Activated naive CD4-positive, alpha-beta T cell treated with anti-CD3 and anti-CD28 coated beads, Interleukin-2, amount 50 U/mL, for 24 hours (primary cell): ENCODE data around the gene ZNF701.
"Not testable (repeated sequence)": the region's sequence is repeated elsewhere in the genome, so short reads cannot be mapped to it uniquely, and the experiment has no call there.

Experiments
- H3K27ac Mint-ChIP-seq: one replicate; pipeline ENCODE4 v1.8.0; 2021; ENCODE audit warnings: mild to moderate bottlenecking, mixed read lengths
- H3K27me3 Mint-ChIP-seq: one replicate; pipeline ENCODE4 v1.8.0; 2021; ENCODE audit warnings: mixed read lengths
- H3K36me3 Mint-ChIP-seq: one replicate; pipeline ENCODE4 v1.8.0; 2021; ENCODE audit warnings: mixed read lengths
- H3K4me1 Mint-ChIP-seq: one replicate; pipeline ENCODE4 v1.8.0; 2021; ENCODE audit warnings: mixed read lengths
- H3K4me3 Mint-ChIP-seq: one replicate; pipeline ENCODE4 v1.8.0; 2021; ENCODE audit warnings: mild to moderate bottlenecking, mixed read lengths
- H3K9me3 Mint-ChIP-seq: one replicate; pipeline ENCODE4 v1.8.0; 2021; ENCODE audit warnings: mixed read lengths

Gene ZNF701

DNA sequence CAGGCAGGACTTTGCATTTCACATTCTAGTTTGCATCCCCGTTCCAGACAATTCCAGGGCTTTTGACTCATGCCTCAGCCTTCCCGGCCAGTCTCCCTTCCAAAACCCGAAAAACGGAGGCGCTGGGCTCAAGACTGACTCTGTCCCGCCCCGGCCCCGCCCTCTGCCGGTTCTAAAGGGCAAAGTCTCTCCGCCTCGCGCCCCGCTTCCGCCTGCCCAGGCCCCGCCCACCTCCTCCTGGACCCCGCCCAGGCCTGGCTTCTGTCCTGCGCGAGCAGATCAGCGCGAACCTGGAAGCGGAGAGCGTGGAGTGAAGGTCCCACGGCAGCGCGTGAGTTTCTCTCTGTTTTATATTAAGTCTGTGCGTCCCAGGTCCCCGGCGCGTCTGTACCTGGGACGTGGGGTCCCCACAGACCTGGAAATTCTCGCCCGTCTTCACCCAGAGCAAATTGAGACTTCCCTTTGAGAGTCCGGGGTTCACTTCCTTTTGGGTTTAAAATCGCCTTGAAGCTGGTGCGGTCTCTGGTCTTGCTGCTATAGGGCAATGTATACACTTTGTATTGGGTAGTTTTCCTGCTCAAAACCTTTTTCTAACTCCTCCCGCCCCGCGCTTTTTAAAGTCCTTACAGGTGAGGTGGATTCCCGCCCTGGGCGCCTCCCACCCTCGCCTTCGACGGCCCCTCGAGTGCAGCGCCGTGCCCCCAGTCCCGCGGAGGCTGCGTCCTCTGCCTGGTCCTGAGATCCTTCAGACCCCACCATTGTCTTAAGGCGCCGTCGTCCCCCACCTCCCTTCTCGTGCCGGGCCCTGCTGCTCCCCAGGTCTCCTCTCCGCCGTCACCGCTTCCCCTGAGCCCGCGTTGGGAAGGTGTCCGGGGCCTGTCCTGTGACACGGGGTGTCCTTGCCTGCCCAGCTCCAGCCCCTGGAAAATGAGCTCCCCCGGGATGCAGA lies 31.2 kb downstream of the ZNF701 start:
- H3K36me3 Mint-ChIP-seq, result peaks cover 35% of the 10 kb centered on the region
- peaks cover 16% of the 10 kb centered on the region for H3K9me3 Mint-ChIP-seq
- H3K4me3 Mint-ChIP-seq, result peak overlapping the region; percentile 90

DNA sequence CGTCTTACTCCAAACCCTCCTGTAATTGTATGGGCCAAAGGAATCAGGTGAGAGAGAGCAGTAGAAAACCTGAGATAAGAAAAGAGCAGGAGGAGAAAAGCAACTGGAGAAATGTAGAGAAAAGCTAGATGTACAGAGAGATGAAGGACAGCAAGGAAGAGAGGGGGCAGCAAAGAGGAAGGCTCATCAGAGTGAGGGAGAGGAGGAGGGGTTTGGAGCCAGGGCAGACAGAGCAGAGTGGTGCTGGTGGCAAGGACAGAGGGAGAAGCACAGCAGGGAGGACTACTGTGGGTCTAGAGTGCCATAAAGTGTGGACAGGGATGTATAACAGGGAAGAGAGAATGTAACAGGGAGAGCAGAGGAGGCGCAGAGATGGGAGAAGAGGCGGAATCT lies 31.9 kb downstream of the ZNF701 start:
- H3K4me1 Mint-ChIP-seq, result peaks cover 28% of the 10 kb centered on the region
- peak overlapping the region; percentile 48 for H3K27ac Mint-ChIP-seq
- H3K36me3 Mint-ChIP-seq, result peaks cover 34% of the 10 kb centered on the region

More for the DNA sequence above, 31.2 kb downstream of the ZNF701 start:
- no peaks in the 10 kb centered on the region for H3K27me3 Mint-ChIP-seq
- peaks cover 28% of the 10 kb centered on the region for H3K4me1 Mint-ChIP-seq
- H3K27ac Mint-ChIP-seq, result peak overlapping the region; percentile 48

DNA sequence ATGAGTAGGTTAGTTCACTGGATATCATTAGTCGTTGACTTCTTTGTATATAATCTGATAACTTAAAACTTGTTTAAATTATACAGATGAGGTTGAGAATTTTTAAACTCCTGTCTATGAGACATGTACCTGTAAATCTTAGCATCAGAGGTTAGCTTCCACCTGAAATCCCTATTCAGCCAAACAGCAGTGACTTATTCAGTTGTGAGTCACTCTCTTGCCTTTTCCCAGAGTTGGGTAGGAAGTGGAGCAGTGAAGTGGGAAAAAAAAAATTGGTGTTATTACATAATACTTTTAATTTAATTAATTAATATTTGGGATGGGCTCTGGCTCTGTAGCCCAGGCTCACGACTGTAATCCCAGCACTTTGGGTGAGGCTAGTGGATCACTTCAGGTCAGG lies 32.9 kb downstream of the ZNF701 start:
- no peaks in the 10 kb centered on the region for H3K27me3 Mint-ChIP-seq
- H3K4me3 Mint-ChIP-seq, result peak overlapping the region; percentile 90
- peaks cover 4% of the 10 kb centered on the region for H3K9me3 Mint-ChIP-seq
- H3K36me3 Mint-ChIP-seq, result peaks cover 31% of the 10 kb centered on the region
- peaks cover 28% of the 10 kb centered on the region for H3K4me1 Mint-ChIP-seq
- H3K27ac Mint-ChIP-seq, result no peak overlapping the region

More for the DNA sequence above, 31.9 kb downstream of the ZNF701 start:
- H3K9me3 Mint-ChIP-seq, H3K27me3 Mint-ChIP-seq: not testable (repeated sequence)
- peak overlapping the region; percentile 90 for H3K4me3 Mint-ChIP-seq

DNA sequence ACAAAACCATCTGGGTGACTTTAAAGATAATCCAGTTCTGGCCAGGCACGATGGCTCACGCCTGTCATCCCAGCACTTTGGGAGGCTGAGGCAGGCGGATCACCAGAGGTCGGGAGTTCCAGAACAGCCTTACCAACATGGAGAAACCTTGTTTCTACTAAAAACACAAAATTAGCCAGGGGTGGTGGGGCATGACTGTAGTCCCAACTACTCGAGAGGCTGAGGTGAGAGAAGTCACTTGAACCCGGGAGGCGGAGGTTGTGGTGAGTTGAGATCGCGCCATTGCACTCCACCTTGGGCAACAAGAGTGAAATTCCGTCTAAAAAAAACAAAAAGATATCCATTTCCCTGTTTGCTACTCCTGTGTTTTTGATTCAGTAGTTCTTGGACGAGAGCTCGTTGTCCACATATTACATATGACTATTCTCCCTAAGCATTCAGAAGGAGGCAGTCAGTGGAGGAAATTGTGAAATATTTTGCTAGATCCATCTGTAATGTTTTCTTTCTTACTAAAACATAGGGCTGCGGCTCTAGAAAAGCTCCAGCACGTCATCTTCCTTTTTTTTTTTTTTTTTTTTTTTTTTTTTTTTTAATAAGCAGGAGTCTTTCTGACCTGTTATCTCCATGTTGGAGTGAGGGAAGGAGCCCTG lies 33.6 kb downstream of the ZNF701 start:
- Mint-ChIP-seq H3K9me3 (peaks cover 4% of the 10 kb centered on the region), H3K4me1 (peaks cover 28% of the 10 kb centered on the region), H3K27me3 (no peaks in the 10 kb centered on the region), H3K36me3 (peaks cover 34% of the 10 kb centered on the region), H3K4me3 (no peak overlapping the region), H3K27ac (no peak overlapping the region)

DNA sequence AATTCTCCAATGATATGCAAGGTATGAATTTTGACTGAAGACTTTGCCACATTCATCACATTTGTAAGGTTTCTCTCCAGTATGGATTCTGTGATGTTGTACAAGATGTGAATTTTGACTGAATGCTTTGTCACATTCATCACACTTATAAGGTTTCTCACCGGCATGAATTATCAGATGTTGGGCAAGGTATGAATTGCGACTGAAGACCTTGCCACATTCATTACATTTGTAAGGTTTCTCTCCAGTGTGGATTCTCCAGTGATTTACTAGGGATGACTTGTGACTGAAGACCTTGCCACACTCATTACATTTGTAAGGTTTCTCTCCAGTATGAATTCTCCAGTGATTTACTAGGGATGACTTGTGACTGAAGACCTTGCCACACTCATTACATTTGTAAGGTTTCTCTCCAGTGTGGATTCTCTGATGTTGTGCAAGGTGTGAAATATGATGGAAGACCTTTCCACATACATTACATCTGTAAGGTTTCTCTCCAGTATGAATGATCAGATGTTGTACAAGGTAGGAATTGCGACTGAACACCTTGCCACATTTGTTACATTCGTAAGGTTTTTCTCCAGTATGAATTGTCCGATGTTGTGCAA lies 43.3 kb downstream of the ZNF701 start:
- H3K27me3 Mint-ChIP-seq, result no peaks in the 10 kb centered on the region
- no peak overlapping the region for H3K27ac Mint-ChIP-seq
- peaks cover 73% of the 10 kb centered on the region for H3K36me3 Mint-ChIP-seq
- H3K4me3 Mint-ChIP-seq, result no peak overlapping the region
- peaks cover 23% of the 10 kb centered on the region for H3K9me3 Mint-ChIP-seq
- H3K4me1 Mint-ChIP-seq, result no peaks in the 10 kb centered on the region

GRCh38 chr19:52621376-52621775 lies 51.3 kb downstream of the ZNF701 start:
- Mint-ChIP-seq H3K27me3 (no peaks in the 10 kb centered on the region), H3K9me3 (peaks cover 15% of the 10 kb centered on the region), H3K27ac (no peak overlapping the region), H3K4me1 (peaks cover 9% of the 10 kb centered on the region), H3K36me3 (peaks cover 55% of the 10 kb centered on the region), H3K4me3 (no peak overlapping the region)

DNA sequence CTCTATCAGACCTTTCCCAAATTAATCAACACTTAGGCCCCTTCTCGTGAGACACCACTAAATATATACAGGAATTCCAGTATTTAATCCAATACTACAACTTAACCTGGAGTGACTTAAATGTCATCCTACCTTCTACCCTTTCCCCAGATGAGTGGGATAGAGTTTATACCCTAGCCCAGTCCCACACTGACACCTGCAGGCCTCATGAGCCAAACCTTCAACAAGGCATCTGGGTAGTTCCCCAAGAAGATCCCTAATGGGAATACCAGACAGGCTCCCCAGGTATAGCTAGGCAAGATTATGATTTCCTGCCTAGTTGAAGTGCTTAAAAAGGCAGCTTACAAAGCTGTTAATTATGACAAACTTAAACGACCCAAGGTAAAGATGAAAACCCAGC lies 52.2 kb downstream of the ZNF701 start:
- H3K27ac Mint-ChIP-seq, result no peak overlapping the region

GRCh38 chr19:52626915-52627314 lies 56.8 kb downstream of the ZNF701 start:
- peaks cover 44% of the 10 kb centered on the region for H3K36me3 Mint-ChIP-seq
- no peak overlapping the region for H3K4me3 Mint-ChIP-seq
- peaks cover 5% of the 10 kb centered on the region for H3K9me3 Mint-ChIP-seq
- H3K4me1 Mint-ChIP-seq, result peaks cover 17% of the 10 kb centered on the region
- H3K27ac Mint-ChIP-seq, result no peak overlapping the region
- no peaks in the 10 kb centered on the region for H3K27me3 Mint-ChIP-seq

More for the DNA sequence above, 52.2 kb downstream of the ZNF701 start:
- Mint-ChIP-seq H3K4me1 (peaks cover 9% of the 10 kb centered on the region), H3K27me3 (no peaks in the 10 kb centered on the region), H3K9me3 (peaks cover 7% of the 10 kb centered on the region), H3K4me3 (no peak overlapping the region), H3K36me3 (peaks cover 47% of the 10 kb centered on the region)

- H3K27ac Mint-ChIP-seq, H3K9me3 Mint-ChIP-seq, H3K4me3 Mint-ChIP-seq, H3K27me3 Mint-ChIP-seq: not testable (repeated sequence)
- Mint-ChIP-seq H3K4me1 (peaks cover 19% of the 10 kb centered on the region), H3K36me3 (peaks cover 41% of the 10 kb centered on the region)
Observed at GRCh38 chr19:52627441-52627840, 57.4 kb downstream of the ZNF701 start.

DNA sequence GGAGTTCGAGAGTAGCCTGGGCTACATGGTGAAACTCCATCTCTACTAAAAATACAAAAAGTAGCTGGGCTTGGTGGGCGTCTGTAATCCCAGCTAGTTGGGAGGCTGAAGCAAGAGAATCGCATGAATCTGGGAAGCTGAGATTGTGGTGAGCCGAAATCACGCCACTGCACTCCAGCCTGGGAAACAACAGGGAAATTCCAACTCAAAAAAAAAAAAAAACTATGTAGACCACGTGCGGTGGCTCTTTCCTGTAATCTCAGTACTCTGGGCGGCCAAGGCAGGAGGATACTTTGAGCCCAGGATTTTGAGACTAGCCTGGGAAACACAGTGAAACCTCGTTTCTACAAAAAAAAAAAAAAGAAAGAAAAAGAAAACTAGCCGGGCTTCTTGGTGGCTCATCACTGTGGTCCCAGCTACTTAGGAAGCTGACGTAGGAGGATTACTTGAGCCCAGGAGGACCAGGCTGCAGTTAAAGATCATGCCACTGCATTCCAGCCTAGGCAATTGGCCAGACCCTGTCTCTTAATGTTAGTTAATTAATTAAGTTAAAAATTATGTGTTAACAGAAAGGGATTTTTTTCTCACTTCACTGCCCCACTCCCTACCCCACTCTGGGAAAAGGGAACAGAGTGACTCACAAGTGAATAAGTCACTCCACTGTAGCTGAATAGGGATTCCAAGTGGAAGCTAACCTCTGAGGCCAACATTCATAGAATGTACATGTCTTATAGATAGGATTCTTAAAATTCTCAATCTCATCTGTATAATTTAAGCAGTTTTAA lies 65.9 kb downstream of the ZNF701 start:
- peak overlapping the region; percentile 99 for H3K4me3 Mint-ChIP-seq
- no peak overlapping the region for H3K27ac Mint-ChIP-seq
- H3K27me3 Mint-ChIP-seq, result no peaks in the 10 kb centered on the region
- H3K4me1 Mint-ChIP-seq, result peaks cover 30% of the 10 kb centered on the region
- peaks cover 8% of the 10 kb centered on the region for H3K9me3 Mint-ChIP-seq
- peaks cover 23% of the 10 kb centered on the region for H3K36me3 Mint-ChIP-seq
